HepG2 (cell line): ENCODE data around the gene RAB23. TPM values are rescaled to one million over a fixed set of nuclear protein-coding genes. Genes with fewer than 3 reads are reported as not detected.

Source experiments
- EED ChIP-seq: sonication (generic); formaldehyde crosslinking; IDR thresholded peaks from 2 replicates; pipeline ENCODE4 v1.5.0; 2020; ENCODE audit warnings: mild to moderate bottlenecking, missing genetic modification reagents
- FOXC1 ChIP-seq: sonication (generic); formaldehyde crosslinking; IDR thresholded peaks from 2 replicates; pipeline ENCODE4 v1.8.0; 2022; ENCODE audit warnings: mild to moderate bottlenecking, missing genetic modification reagents, borderline replicate concordance
- GZF1 ChIP-seq: sonication (generic); formaldehyde crosslinking; IDR thresholded peaks from 2 replicates; pipeline ENCODE4 v1.5.1; 2020; ENCODE audit warnings: mild to moderate bottlenecking, missing genetic modification reagents
- KMT2A ChIP-seq: sonication (generic); formaldehyde crosslinking; IDR thresholded peaks from 2 replicates; pipeline ENCODE4 v1.4.0; 2020; ENCODE audit warnings: missing genetic modification reagents
- MBD4 ChIP-seq: IDR thresholded peaks from 2 replicates; pipeline ENCODE4 v1.6.1; 2012; ENCODE audit warnings: low read length, inconsistent platforms, borderline replicate concordance
- MTA3 ChIP-seq: sonication (generic); formaldehyde crosslinking; IDR thresholded peaks from 2 replicates; pipeline ENCODE4 v1.4.0; 2020; ENCODE audit warnings: missing genetic modification reagents
- POLR2AphosphoS5 ChIP-seq: IDR thresholded peaks from 2 replicates; pipeline ENCODE4 v1.6.1; 2012; ENCODE audit warnings: low read depth, low read length
- PRMT3 ChIP-seq: sonication (generic); formaldehyde crosslinking; IDR thresholded peaks from 2 replicates; pipeline ENCODE4 v1.8.1; 2022; ENCODE audit warnings: low read depth, mild to moderate bottlenecking, moderate library complexity, missing genetic modification reagents, borderline replicate concordance
- TCF7 ChIP-seq: sonication (generic); IDR thresholded peaks from 2 replicates; pipeline ENCODE4 v1.6.1; 2016; ENCODE audit warnings: antibody characterized with exemption, low read depth
- ZBTB8A ChIP-seq: sonication (generic); formaldehyde crosslinking; IDR thresholded peaks from 2 replicates; pipeline ENCODE4 v1.4.0; 2020; ENCODE audit warnings: mild to moderate bottlenecking, low read depth, missing genetic modification reagents, borderline replicate concordance
- ZGPAT ChIP-seq: IDR thresholded peaks from 2 replicates; pipeline ENCODE4 v1.6.1; 2016; ENCODE audit warnings: mild to moderate bottlenecking
- ZNF18 ChIP-seq: sonication (generic); formaldehyde crosslinking; IDR thresholded peaks from 2 replicates; pipeline ENCODE4 v1.8.0; 2022; ENCODE audit warnings: mild to moderate bottlenecking, missing genetic modification reagents; ENCODE audit not compliant: insufficient replicate concordance
- ZNF292 ChIP-seq: sonication (generic); formaldehyde crosslinking; IDR thresholded peaks from 2 replicates; pipeline ENCODE4 v1.8.1; 2022; ENCODE audit warnings: mild to moderate bottlenecking, low read depth, missing genetic modification reagents, borderline replicate concordance
- ZNF335 ChIP-seq: sonication (generic); formaldehyde crosslinking; IDR thresholded peaks from 2 replicates; pipeline ENCODE4 v1.4.0; 2020; ENCODE audit warnings: missing genetic modification reagents
- ZNF33A ChIP-seq: sonication (generic); formaldehyde crosslinking; IDR thresholded peaks from 2 replicates; pipeline ENCODE4 v1.5.1; 2020; ENCODE audit warnings: missing genetic modification reagents, mild to moderate bottlenecking, moderate library complexity, borderline replicate concordance
- ZNF574 ChIP-seq: sonication (generic); formaldehyde crosslinking; IDR thresholded peaks from 2 replicates; pipeline ENCODE4 v1.4.0; 2020; ENCODE audit warnings: missing genetic modification reagents
- ZNF619 ChIP-seq: sonication (generic); formaldehyde crosslinking; IDR thresholded peaks from 2 replicates; pipeline ENCODE4 v1.4.0; 2020; ENCODE audit warnings: mild to moderate bottlenecking, missing genetic modification reagents
- ZNF775 ChIP-seq: sonication (generic); formaldehyde crosslinking; IDR thresholded peaks from 2 replicates; pipeline ENCODE4 v1.4.0; 2020; ENCODE audit warnings: missing genetic modification reagents, mild to moderate bottlenecking, moderate library complexity, borderline replicate concordance
- ZNF879 ChIP-seq: sonication (generic); formaldehyde crosslinking; IDR thresholded peaks from 2 replicates; pipeline ENCODE4 v1.8.1; 2023; ENCODE audit warnings: missing genetic modification reagents
- ZSCAN31 ChIP-seq: sonication (generic); formaldehyde crosslinking; IDR thresholded peaks from 2 replicates; pipeline ENCODE4 v1.5.0; 2020; ENCODE audit warnings: low read depth, mild to moderate bottlenecking, missing genetic modification reagents
- polyA plus RNA-seq, 8 experiments: library from polyadenylated mRNA; depleted of rRNA in 3 of 8; stranded (reverse) in 7 of 8; unstranded in 1 of 8; fragments of >200 nt; fragmentation: Illumina TruSeq in 4 of 8; extraction: Trizol in 4 of 8; gene quantifications; 2 replicates each; pipeline versions ENCODE4 v1.2.1 to v1.2.3, GENCODE V29; 2011 to 2016; ENCODE audit warnings: low read depth in 4 of 8, missing spikeins in 1 of 8, mixed read lengths in 1 of 8; ENCODE audit not compliant: insufficient read depth in 1 of 8
- total RNA-seq, 5 experiments: library from RNA; depleted of rRNA; stranded (reverse); fragments of >200 nt; fragmentation: Illumina TruSeq; extraction: Trizol; gene quantifications; 2 replicates each; pipeline ENCODE4 v1.2.3, GENCODE V29; 2016; ENCODE audit warnings: low read depth in 1 of 5
- TF ChIP-seq, protein P1 (sequence below): sonication (generic); formaldehyde crosslinking; IDR thresholded peaks from 2 replicates; pipeline ENCODE4 v1.8.1; 2023; ENCODE audit warnings: missing genetic modification reagents, inconsistent platforms, borderline replicate concordance

Gene RAB23
- total and polyA plus RNA-seq, 2 of the 13 experiments (the other 11 are each of a cell fraction or from before 2014, with no cell fraction given): 5.5 to 16.4 TPM

GRCh38 chr6:57221936-57222742 lies at the start of gene RAB23 (continued):
- TF ChIP-seq ZNF574 (CRISPR knock-in tag) (peak; percentile 48; the same call in 1 of the 2 replicates), ZNF18 (no peak), EED (CRISPR knock-in tag) (peak; percentile 87; the same call in 1 of the 2 replicates), ZSCAN31 (CRISPR knock-in tag) (peak; percentile 87), ZNF879 (CRISPR knock-in tag) (no peak), FOXC1 (peak; percentile 86; the same call in 1 of the 2 replicates), GZF1 (CRISPR knock-in tag) (peak; percentile 49; the same call in 1 of the 2 replicates), ZNF33A (CRISPR knock-in tag) (no peak), ZBTB8A (CRISPR knock-in tag) (no peak), TCF7 (no peak), ZNF619 (CRISPR knock-in tag) (no peak; the same call in 1 of the 2 replicates), ZNF292 (CRISPR knock-in tag) (no peak), KMT2A (peak; percentile 50), POLR2AphosphoS5 (peak; percentile 94), ZNF775 (CRISPR knock-in tag) (no peak), MTA3 (CRISPR knock-in tag) (no peak), ZGPAT (CRISPR knock-in tag) (peak; percentile 85; the same call in 1 of the 2 replicates), PRMT3 (CRISPR knock-in tag) (no peak), ZNF335 (no peak), MBD4 (no peak)
- TF ChIP-seq, protein P1, sequence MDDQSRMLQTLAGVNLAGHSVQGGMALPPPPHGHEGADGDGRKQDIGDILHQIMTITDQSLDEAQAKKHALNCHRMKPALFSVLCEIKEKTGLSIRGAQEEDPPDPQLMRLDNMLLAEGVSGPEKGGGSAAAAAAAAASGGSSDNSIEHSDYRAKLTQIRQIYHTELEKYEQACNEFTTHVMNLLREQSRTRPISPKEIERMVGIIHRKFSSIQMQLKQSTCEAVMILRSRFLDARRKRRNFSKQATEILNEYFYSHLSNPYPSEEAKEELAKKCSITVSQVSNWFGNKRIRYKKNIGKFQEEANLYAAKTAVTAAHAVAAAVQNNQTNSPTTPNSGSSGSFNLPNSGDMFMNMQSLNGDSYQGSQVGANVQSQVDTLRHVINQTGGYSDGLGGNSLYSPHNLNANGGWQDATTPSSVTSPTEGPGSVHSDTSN (CRISPR knock-in tag): no peak
